IMR-90 (cell line): ENCODE results near the gene AK2. TPM values are rescaled to one million over a fixed set of nuclear protein-coding genes. Genes with fewer than 3 reads are reported as not detected.

Source experiments
- ATAC-seq: fragments of 200-7000 bp; cut with Tn5 transposase; 2 replicates; pipeline ENCODE4 v1.9.1; 2020; ENCODE audit warnings: low read depth, mild to moderate bottlenecking, moderate library complexity
- BruUV-seq: library from RNA; stranded (reverse); fragments of 400-500 nt; replicated peaks from 2 replicates; lab custom pipeline; 2021; lab: Mats Ljungman, UMichigan
- CTCF ChIA-PET: fragments of 300-600 bp; formaldehyde crosslinking; extraction: SDS; loops from one replicate; lab custom pipeline; 2021; ENCODE audit warnings: antibody characterized with exemption; lab: Yijun Ruan, JAX
- POLR2A ChIA-PET: fragments of 300-600 bp; sonication (Branson Sonifier 250); formaldehyde crosslinking; loops from one replicate; lab custom pipeline; 2022; ENCODE audit warnings: antibody characterized with exemption; ENCODE audit not compliant: unreplicated experiment; lab: Charles Lee
- DNase-seq: peaks from one replicate; pipeline ENCODE4 v3.0.0; 2013
- H2AFZ ChIP-seq: replicated peaks from 2 replicates; pipeline ENCODE3; 2013; ENCODE audit warnings: low read length, mild to moderate bottlenecking; ENCODE audit not compliant: poor library complexity
- H2AK5ac ChIP-seq: 2 replicates; pipeline ENCODE4 v1.6.1; 2013; ENCODE audit warnings: low read depth, low read length, inconsistent platforms
- H2AK9ac ChIP-seq: replicated peaks from 2 replicates; pipeline ENCODE3; 2013; ENCODE audit warnings: mild to moderate bottlenecking, low read depth, low read length, moderate library complexity; ENCODE audit not compliant: poor library complexity
- H2BK120ac ChIP-seq: 2 replicates; pipeline ENCODE4 v1.6.1; 2013; ENCODE audit warnings: low read depth, low read length, inconsistent platforms
- H2BK15ac ChIP-seq: 3 replicates; pipeline ENCODE4 v1.6.1; 2013; ENCODE audit warnings: low read depth, low read length, inconsistent platforms
- H2BK20ac ChIP-seq: 2 replicates; pipeline ENCODE4 v1.6.1; 2013; ENCODE audit warnings: low read depth, mild to moderate bottlenecking, inconsistent platforms, low read length, moderate library complexity
- H2BK5ac ChIP-seq: 2 replicates; pipeline ENCODE4 v1.6.1; 2013; ENCODE audit warnings: mild to moderate bottlenecking, low read depth, low read length, inconsistent platforms; ENCODE audit not compliant: poor library complexity, severe bottlenecking
- H3K14ac ChIP-seq: replicated peaks from 2 replicates; pipeline ENCODE4 v1.6.1; 2013; ENCODE audit warnings: low read depth, low read length, inconsistent platforms
- H3K18ac ChIP-seq: 2 replicates; pipeline ENCODE4 v1.6.1; 2013; ENCODE audit warnings: low read depth, low read length, control low read depth
- H3K23ac ChIP-seq: 2 replicates; pipeline ENCODE4 v1.6.1; 2013; ENCODE audit warnings: low read depth, low read length, inconsistent platforms
- H3K27ac ChIP-seq: 2 replicates; pipeline ENCODE4 v1.5.1; 2013; ENCODE audit warnings: mild to moderate bottlenecking, control low read depth, low read length; ENCODE audit not compliant: insufficient read depth
- H3K27me3 ChIP-seq: 2 replicates; pipeline ENCODE4 v1.6.1; 2013; ENCODE audit warnings: low read length; ENCODE audit not compliant: control insufficient read depth, insufficient read depth
- H3K36me3 ChIP-seq: 2 replicates; pipeline ENCODE4 v1.6.1; 2013; ENCODE audit warnings: low read length, mixed read lengths; ENCODE audit not compliant: control insufficient read depth, insufficient read depth
- H3K4ac ChIP-seq: 2 replicates; pipeline ENCODE4 v1.6.1; 2013; ENCODE audit warnings: low read depth, low read length, inconsistent platforms
- H3K4me1 ChIP-seq: 2 replicates; pipeline ENCODE4 v1.6.1; 2013; ENCODE audit warnings: low read length, mixed read lengths; ENCODE audit not compliant: control insufficient read depth, insufficient read depth
- H3K4me2 ChIP-seq: 2 replicates; pipeline ENCODE4 v1.6.1; 2013; ENCODE audit warnings: low read depth, mild to moderate bottlenecking, control low read depth, low read length, moderate library complexity
- H3K4me3 ChIP-seq: 2 replicates; pipeline ENCODE4 v1.5.1; 2013; ENCODE audit warnings: low read depth, mild to moderate bottlenecking, control low read depth, low read length, moderate library complexity; ENCODE audit not compliant: insufficient read depth
- H3K56ac ChIP-seq: 2 replicates; pipeline ENCODE4 v1.6.1; 2013; ENCODE audit warnings: low read length, inconsistent platforms; ENCODE audit not compliant: insufficient read depth; ENCODE audit errors: extremely low read depth
- H3K79me1 ChIP-seq, 2 experiments: 2 replicates each; pipeline ENCODE4 v1.6.1; 2013; ENCODE audit warnings: low read length in 2 of 2, inconsistent platforms in 1 of 2, low read depth in 1 of 2
- H3K9ac ChIP-seq: 2 replicates; pipeline ENCODE4 v1.6.1; 2013; ENCODE audit warnings: low read depth, low read length, control low read depth
- H3K9me1 ChIP-seq: 2 replicates; pipeline ENCODE4 v1.6.1; 2013; ENCODE audit warnings: low read length, inconsistent platforms; ENCODE audit not compliant: insufficient read depth
- H3K9me3 ChIP-seq: 2 replicates; pipeline ENCODE4 v1.6.1; 2013; ENCODE audit warnings: low read length; ENCODE audit not compliant: control insufficient read depth, insufficient read depth
- H4K20me1 ChIP-seq: 2 replicates; pipeline ENCODE4 v1.6.1; 2013; ENCODE audit warnings: low read length, inconsistent platforms; ENCODE audit not compliant: insufficient read depth
- H4K5ac ChIP-seq: 2 replicates; pipeline ENCODE4 v1.6.1; 2013; ENCODE audit warnings: mild to moderate bottlenecking, low read depth, low read length, control low read depth
- H4K8ac ChIP-seq, 2 experiments: 2 replicates each; pipeline ENCODE4 v1.6.1; 2013; ENCODE audit warnings: low read depth in 2 of 2, low read length in 2 of 2, control low read depth in 1 of 2, inconsistent platforms in 1 of 2
- H4K91ac ChIP-seq: 2 replicates; pipeline ENCODE4 v1.6.1; 2013; ENCODE audit warnings: low read depth, low read length, inconsistent platforms; ENCODE audit not compliant: insufficient read depth
- BHLHE40 ChIP-seq: fragments of 150-350 bp; IDR thresholded peaks from 2 replicates; pipeline ENCODE4 v1.6.1; 2016; ENCODE audit warnings: mild to moderate bottlenecking, low read depth, low read length
- CEBPB ChIP-seq: IDR thresholded peaks from 2 replicates; pipeline ENCODE4 v1.6.1; 2012; ENCODE audit warnings: low read depth, low read length, improper control_type of control experiment
- CHD1 ChIP-seq: IDR thresholded peaks from 2 replicates; pipeline ENCODE4 v1.6.1; 2012; ENCODE audit warnings: low read depth, low read length, improper control_type of control experiment
- CTCF ChIP-seq: conservative IDR thresholded peaks from 2 replicates; pipeline ENCODE4 v1.5.1; 2012; ENCODE audit warnings: mild to moderate bottlenecking, low read depth, low read length, improper control_type of control experiment
- FOS ChIP-seq: fragments of 150-350 bp; IDR thresholded peaks from 2 replicates; pipeline ENCODE4 v1.6.1; 2016; ENCODE audit warnings: low read depth, low read length
- MAZ ChIP-seq: IDR thresholded peaks from 2 replicates; pipeline ENCODE4 v1.6.1; 2012; ENCODE audit warnings: low read depth, mild to moderate bottlenecking, low read length, improper control_type of control experiment, moderate library complexity, borderline replicate concordance
- NFE2L2 ChIP-seq: fragments of 150-350 bp; IDR thresholded peaks from 2 replicates; pipeline ENCODE4 v1.6.1; 2016; ENCODE audit warnings: low read depth, mild to moderate bottlenecking, low read length
- POLR2A ChIP-seq: IDR thresholded peaks from 2 replicates; pipeline ENCODE4 v1.6.1; 2012; ENCODE audit warnings: mild to moderate bottlenecking, low read depth, low read length
- RAD21 ChIP-seq: IDR thresholded peaks from 2 replicates; pipeline ENCODE4 v1.6.1; 2012; ENCODE audit warnings: low read length, improper control_type of control experiment
- RCOR1 ChIP-seq: IDR thresholded peaks from 2 replicates; pipeline ENCODE4 v1.6.1; 2012; ENCODE audit warnings: mild to moderate bottlenecking, low read length, improper control_type of control experiment; ENCODE audit not compliant: insufficient replicate concordance
- RFX5 ChIP-seq: IDR thresholded peaks from 2 replicates; pipeline ENCODE4 v1.8.0; 2012; ENCODE audit warnings: low read depth, mild to moderate bottlenecking, low read length, moderate library complexity
- USF2 ChIP-seq: fragments of 150-350 bp; IDR thresholded peaks from 2 replicates; pipeline ENCODE4 v1.6.1; 2017; ENCODE audit warnings: mild to moderate bottlenecking, antibody characterized with exemption, low read length, low read depth
- WGBS, 2 experiments: methylation state at CpG; one replicate each; pipeline versions ENCODE4 v1.1.5 to v1.1.7; 2013; ENCODE audit warnings: missing lambda C conversion rate in 2 of 2; ENCODE audit not compliant: insufficient read length in 1 of 2; ENCODE audit errors: extremely low coverage in 2 of 2; 5-methylcytosine and 5-hydroxymethylcytosine counted together
- dilution Hi-C: fragments of 300-500 bp; cut with HindIII; formaldehyde crosslinking; loops from one replicate; pipeline ENCODE4 v1.14.3; 2018; ENCODE audit warnings: low sequenced_read_pairs; ENCODE audit not compliant: unreplicated experiment
- in situ Hi-C: fragments of 300-500 bp; cut with MboI; formaldehyde crosslinking; loops from 3 replicates; pipeline ENCODE4 v1.14.3; 2019; ENCODE audit warnings: low sequenced_read_pairs, inconsistent platforms, mixed read lengths
- intact Hi-C: fragments of 100-400 bp; cut with micrococcal nuclease; formaldehyde crosslinking; loops from 2 replicates; pipeline ENCODE4 v1.10.0; 2022
- polyA plus RNA-seq, 3 experiments: library from polyadenylated mRNA; depleted of rRNA; stranded (reverse); fragments of >200 nt; gene quantifications; 2 replicates each; pipeline ENCODE4 v1.2.3, GENCODE V29; 2012; ENCODE audit warnings: low replicate concordance in 1 of 3
- total RNA-seq: library from RNA; depleted of rRNA; stranded (reverse); fragments of >200 nt; gene quantifications from 2 replicates; pipeline ENCODE4 v1.2.3, GENCODE V29; 2012
- TF ChIP-seq, protein P1 (sequence below): fragments of 150-350 bp; IDR thresholded peaks from 2 replicates; pipeline ENCODE4 v1.6.1; 2016; ENCODE audit warnings: low read depth, mild to moderate bottlenecking, low read length, moderate library complexity, borderline replicate concordance

Gene AK2
- total and polyA plus RNA-seq, 2 of the 4 experiments (the other 2 are of a cell fraction): 118 to 203 TPM

DNA sequence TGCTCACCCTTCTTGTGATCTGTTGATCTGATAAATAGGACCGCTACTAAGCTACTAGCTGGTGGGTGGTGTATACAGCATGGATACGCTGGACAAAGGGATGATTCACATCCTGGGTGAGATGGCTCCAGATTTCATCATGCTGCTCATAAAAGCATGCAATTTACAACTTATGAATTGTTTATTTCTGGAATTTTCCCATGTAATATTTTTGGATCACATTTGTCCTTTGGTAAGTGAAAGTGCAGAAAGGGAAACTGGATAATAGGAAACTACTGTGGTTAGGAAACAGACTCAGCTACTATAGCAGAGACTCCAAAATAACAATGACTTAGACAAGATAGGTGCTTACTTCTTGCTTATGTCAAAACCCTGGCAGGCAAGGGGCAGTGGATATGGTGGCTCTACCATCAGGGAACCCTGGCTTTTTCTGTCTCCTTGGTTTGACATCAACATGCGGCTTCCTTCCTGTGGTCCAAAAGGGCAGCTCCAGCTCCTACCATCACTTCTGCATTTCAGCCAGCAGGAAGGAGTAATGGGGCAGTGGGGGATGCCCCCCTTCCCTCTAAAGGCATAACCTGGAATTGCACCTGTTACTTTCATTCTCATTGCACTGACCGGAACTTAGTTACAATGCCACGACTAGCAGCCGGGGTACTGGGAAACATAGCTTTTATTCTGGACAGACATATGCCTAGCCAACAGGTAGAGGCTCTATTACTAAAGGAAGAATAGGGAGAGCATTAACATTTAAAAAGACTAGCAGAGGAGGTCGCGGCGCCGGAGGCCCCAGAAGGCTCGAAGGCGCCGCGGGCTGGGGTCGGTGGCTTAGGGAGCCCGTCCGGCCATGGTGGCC is 13.8 kb upstream of the AK2 start:
- Histone ChIP-seq H2AFZ (peak overlapping the region; percentile 78), H2BK5ac (peak overlapping the region; percentile 4), H3K27me3 (no peaks in the 10 kb centered on the region), H3K9me3 (no peaks in the 10 kb centered on the region), H4K8ac (peak overlapping the region; percentile 15 to 77; a peak in 2 of 4 replicates), H4K20me1 (no peaks in the 10 kb centered on the region), H3K4ac (peak overlapping the region; percentile 92), H3K4me3 (no peak overlapping the region), H3K14ac (peak overlapping the region; percentile 55; the same call in 1 of the 2 replicates), H3K36me3 (no peaks in the 10 kb centered on the region), H4K91ac (peak overlapping the region; percentile 88), H2BK20ac (peak overlapping the region; percentile 85), H3K4me2 (peak overlapping the region; percentile 37; the same call in 1 of the 2 replicates), H2BK120ac (peak overlapping the region; percentile 92), H3K18ac (no peak overlapping the region; the same call in 1 of the 2 replicates), H3K9me1 (peaks cover 4% of the 10 kb centered on the region; the same call in 1 of the 2 replicates), H3K4me1 (peaks cover 4% of the 10 kb centered on the region; the same call in 1 of the 2 replicates), H3K79me1 (no peaks in the 10 kb centered on the region), H2AK5ac (peak overlapping the region; percentile 42; the same call in 1 of the 2 replicates), H2BK15ac (peak overlapping the region; percentile 71; the same call in 1 of the 3 replicates), H2AK9ac (peak overlapping the region; percentile 86), H3K23ac (0 out of 2 replicates have a peak overlapping the region, but pooled peaks have one; percentile 50), H3K56ac (no peak overlapping the region), H3K27ac (peak overlapping the region; percentile 41; the same call in 1 of the 2 replicates), H3K9ac (no peak overlapping the region), H4K5ac (no peak overlapping the region)
- TF ChIP-seq RFX5: no peak
- TF ChIP-seq POLR2A: no peak
- TF ChIP-seq RCOR1: no peak
- no peak for TF ChIP-seq MAZ
- TF ChIP-seq, protein P1, sequence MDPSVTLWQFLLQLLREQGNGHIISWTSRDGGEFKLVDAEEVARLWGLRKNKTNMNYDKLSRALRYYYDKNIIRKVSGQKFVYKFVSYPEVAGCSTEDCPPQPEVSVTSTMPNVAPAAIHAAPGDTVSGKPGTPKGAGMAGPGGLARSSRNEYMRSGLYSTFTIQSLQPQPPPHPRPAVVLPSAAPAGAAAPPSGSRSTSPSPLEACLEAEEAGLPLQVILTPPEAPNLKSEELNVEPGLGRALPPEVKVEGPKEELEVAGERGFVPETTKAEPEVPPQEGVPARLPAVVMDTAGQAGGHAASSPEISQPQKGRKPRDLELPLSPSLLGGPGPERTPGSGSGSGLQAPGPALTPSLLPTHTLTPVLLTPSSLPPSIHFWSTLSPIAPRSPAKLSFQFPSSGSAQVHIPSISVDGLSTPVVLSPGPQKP: no peak
- TF ChIP-seq FOS: peak; percentile 50
- TF ChIP-seq CHD1: no peak
- no peak for TF ChIP-seq CTCF
- no peak for TF ChIP-seq USF2
- peak; percentile 92 for TF ChIP-seq CEBPB
- TF ChIP-seq RAD21: no peak
- no peak for TF ChIP-seq NFE2L2
- TF ChIP-seq BHLHE40: no peak
- no CpG with 5 or more reads among the region's 17 CpGs for WGBS, 2 experiments
- DNase-seq (peak; percentile 86), ATAC-seq (peak; percentile 50)
- CTCF ChIA-PET: no interaction called here
- dilution Hi-C loops: no loop called here
- no TSS peak for BruUV-seq
- POLR2A ChIA-PET: no interaction called here
- intact Hi-C loops: no loop called here
- in situ Hi-C loops: loop anchor here (10.0 kb wide), 1 partner anchor 116 kb away; no protein-coding TSS in a partner anchor
